Epithelial cell of prostate (primary cell): ENCODE results near the gene ADA.

Experiments used
- DNase-seq: peaks from one replicate; pipeline ENCODE4 v3.0.0-alpha.2; 2011; ENCODE audit warnings: low read depth, low spot score
- H3K27ac ChIP-seq: fragments of 450-650 bp; 2 replicates; pipeline ENCODE4 v1.5.1; 2017; ENCODE audit warnings: mild to moderate bottlenecking

Gene ADA

DNA sequence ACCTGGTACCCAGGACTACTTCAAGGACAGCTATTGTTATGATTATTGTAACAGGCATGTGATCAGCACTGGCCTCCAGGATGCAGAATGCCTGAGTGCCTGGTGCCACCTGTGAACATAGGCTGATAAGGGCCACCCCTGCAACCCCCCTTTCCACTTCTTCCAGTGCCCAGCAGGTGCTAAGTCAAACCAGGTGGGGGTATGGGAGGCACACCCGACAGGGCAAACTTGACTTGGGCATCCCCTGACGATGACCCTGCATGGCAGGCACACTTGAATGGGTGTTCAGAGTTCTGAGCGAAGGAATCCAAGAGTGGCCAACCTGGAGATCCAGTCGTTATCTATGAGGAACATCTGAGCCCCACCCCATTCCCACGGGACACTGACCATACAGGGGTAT lies 3.4 kb downstream of the ADA start:
- no peak for DNase-seq
- no peak overlapping the region for H3K27ac ChIP-seq

DNA sequence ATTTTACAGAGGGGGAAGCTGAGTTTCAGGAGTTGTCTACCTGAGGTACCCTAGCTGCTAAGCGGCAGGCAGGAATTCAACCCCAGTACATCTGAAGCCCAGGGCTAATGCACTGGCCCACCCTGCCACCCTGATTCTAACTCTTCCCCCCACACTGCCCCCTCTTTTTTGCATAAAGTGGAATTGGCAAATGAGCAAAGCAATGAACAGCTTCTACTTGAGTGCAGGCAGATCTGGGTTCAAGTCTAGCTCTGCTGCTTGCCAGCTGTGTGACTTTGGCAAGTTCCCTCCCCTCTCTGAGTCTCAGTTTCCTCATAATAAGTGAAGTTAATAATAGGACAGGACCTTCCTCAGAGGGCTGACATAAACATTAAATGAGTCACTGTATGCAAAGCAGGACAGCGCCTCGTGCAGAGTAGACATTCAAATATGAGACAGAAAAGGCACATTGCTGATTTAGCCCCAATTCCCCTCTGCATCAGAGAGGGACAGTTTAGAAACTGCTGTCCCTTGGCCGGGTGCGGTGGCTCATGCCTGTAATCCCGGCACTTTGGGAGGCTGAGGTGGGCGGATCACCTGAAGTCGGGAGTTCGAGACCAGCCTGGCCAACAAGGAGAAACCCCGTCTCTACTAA lies 4.7 kb downstream of the ADA start:
- no peak overlapping the region for H3K27ac ChIP-seq
- DNase-seq = no peak

DNA sequence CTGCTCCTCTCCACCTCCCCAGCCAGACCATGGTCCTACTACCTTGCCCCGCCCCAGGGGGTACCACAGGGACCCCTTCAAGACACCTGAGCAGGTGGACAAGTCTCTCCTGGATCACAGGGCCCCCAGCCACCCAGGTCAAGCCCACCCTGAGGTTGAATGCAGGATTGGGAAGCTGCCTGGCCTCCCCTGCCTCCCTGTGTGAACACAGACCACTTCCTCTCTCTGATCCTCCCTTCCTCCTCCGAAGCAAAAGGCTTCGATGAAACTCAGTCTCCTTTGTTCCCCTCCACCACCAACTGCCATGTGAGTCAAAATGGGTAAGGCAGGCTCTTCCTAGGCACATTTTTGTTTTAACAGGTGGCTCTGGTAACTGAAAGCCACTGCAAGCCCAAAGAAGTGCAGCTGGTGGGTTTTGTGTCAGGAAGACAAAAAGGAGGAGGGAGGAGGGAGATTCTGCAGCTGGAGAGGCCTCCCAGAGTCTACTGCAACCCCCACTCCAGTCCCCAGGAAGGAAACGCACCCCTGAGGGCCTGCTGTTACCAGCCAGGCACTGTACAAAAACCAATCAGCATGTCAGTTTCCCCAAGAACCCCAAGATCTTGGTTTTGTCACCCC lies 5.4 kb downstream of the ADA start:
- no peak overlapping the region for H3K27ac ChIP-seq
- no peak for DNase-seq

DNA sequence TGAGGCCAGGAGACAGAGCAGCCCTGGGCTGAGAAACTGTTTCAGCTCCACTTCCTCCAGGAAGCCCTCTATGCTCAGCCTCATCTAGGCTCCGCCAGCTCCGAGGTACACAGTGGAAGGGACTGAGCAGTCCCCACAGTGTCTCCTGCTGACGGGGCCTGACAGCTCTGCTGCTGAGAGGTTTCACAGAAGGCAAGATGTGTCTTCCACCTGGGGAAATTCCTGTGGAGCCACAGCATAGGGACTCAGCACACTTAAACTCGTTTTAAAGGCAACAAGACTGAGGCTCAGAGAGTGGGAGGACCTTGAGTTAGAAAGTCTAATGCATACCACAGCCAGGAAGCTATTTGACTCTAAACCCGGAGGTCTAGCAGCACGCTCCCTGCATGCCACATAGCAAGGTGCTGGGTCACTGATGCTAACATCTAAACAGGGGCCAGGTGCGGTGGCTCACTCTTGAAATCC lies 6.8 kb downstream of the ADA start:
- H3K27ac ChIP-seq = peak overlapping the region; percentile 84
- no peak for DNase-seq

DNA sequence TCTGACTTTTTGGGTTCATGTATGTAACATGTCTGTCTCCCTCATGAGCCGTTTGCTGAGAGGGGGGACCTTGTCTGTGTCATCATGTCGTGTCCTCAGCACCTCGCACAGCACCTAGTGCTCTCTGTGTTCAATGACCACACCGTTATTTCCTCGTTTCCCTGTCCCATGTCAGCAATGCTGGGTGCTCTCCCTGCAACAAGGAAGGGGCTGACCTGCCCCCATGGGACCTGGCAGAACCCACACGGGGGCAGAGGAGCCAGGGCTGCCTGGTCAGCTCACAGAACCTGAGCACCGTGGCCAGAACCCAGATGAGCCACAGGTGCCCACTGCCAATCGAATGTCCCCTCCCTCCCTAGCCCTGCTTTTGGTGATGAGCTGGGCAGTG lies 7.3 kb downstream of the ADA start:
- peak overlapping the region; percentile 84 for H3K27ac ChIP-seq
- no peak for DNase-seq

DNA sequence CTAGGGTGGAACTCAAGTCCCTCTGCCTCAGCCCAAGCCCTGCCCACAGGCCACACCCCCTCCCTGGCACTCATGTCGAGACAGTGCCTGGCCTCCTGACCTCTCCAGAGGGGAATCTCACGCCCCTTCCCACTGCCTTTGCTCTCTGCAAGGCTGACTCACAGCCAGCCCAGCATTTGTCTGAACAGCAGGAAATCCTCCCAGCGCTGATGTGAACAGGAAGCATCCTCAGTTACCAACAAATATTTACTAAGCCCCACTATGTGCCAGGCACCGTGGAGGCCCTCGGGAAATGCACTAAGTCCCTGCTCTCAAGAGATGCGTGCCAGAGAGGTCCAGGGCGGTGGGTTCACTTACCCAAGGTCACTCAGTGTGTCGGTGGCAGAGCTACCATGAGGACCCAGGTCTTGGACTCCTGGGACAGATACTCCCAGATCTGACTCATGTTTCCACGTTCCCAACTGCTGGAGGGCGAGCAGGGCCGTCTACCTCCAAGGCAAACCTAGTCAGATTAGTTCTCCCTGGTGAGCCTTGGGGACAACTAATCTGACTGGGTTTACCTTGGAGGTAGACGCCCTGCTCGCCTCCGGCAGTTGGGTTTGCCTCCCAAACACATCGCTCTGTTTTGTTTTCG lies 7.8 kb downstream of the ADA start:
- peak; percentile 50 for DNase-seq
- peak overlapping the region; percentile 84 for H3K27ac ChIP-seq

DNA sequence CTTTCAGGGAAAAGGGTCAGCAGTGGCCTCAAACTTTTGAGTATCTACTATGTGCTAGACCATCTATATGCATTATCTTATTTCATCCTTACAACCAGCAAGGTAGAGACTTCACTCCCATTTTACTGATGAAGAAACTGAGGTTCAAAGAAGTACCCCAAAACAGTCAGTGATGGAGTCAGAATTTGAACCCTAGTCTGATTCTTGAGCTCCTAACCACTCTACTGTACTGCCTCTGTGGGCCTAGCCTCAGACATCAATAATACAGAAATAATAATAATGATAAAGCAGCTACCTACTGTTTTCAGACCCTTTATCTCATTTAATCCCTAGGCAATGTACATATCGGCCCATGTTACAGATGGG lies 8.4 kb downstream of the ADA start:
- DNase-seq = no peak
- peak overlapping the region; percentile 84 for H3K27ac ChIP-seq

DNA sequence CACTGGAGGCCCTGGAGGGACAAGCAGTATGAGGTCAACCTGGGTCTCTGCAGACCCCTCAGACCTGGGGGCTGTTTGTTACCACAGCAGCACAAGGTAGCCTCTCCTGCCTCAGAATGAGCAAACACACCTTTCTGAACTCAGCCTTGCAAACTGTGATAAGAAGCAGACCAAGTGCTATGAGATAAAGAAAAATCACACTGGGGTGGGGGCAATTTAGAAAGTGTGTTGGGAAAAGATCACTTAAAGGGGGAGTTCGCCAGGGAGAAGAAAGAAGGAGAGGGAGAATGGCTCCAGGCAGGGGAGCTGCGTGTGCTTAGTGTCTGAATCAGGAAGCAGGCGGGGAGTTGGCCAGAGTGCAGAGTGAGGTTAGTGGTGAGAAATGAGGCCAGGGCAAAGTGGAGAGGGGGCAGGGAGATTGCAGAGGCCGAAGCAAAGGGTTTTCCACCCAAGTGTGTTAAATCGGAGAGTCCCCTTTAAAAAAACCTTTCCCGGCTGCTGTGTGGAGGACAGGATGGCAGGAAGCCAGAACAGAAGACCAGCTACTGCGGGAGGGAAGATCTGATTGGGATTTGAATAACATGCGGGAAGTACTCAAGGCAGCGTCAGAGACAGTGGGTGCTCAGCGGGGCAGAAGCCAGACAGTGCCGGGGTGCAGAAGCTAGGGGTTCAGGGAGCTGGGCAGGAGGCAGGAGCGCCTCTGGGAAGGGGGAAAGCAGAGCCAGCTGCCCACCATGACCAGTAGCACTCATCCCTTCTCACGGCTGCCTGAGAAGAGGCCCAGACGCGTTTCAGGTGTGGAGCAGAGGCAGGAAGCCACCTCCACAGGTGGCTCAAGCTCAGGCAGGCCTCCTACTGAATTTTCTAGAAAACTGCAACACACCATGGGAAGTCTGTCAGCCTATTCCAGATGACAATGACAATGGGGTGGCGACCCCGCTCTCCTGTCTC lies 9.0 kb downstream of the ADA start:
- no peak for DNase-seq

DNA sequence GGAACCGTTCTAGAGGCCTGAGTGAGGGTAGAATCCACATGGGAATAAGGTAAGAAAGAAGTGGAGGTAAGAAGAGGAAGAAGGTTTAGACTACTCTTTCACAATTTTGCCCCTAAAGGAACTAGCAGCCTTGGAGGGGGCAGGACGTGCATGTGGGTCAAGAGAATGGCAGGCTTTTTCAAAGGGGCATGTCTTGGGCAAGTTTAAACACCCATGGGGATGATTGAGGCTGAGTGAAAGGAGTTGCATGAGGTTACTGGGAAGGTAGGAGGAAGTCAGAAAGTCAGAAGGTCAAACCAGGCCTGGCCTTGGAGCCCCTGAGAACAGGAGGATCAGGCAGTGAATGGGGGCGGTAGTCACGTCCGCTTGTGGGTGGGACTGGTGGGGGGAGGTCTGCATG lies 10.2 kb downstream of the ADA start:
- DNase-seq = no peak
- H3K27ac ChIP-seq = peak overlapping the region; percentile 84

More for the DNA sequence above, 9.0 kb downstream of the ADA start:
- H3K27ac ChIP-seq = peak overlapping the region; percentile 84

DNA sequence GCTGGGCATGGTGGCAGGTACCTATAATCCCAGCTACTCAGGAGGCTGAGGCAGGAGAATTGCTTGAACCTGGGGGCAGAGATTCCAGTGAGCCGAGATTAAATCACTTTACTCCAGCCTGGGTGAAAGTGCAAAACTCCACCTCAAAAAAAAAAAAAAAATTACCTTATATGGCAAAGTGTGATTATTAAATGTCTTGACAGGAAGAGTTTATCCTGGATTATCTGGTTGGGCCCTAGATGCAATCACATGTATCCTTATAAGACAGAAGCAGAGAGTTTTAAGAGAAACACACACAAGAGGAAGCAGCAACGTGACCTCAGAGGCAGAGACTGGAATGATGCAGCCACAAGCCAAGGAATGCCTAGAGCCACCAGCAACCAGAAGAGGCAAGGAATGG lies 11.0 kb downstream of the ADA start:
- no peak for DNase-seq
- no peak overlapping the region for H3K27ac ChIP-seq

DNA sequence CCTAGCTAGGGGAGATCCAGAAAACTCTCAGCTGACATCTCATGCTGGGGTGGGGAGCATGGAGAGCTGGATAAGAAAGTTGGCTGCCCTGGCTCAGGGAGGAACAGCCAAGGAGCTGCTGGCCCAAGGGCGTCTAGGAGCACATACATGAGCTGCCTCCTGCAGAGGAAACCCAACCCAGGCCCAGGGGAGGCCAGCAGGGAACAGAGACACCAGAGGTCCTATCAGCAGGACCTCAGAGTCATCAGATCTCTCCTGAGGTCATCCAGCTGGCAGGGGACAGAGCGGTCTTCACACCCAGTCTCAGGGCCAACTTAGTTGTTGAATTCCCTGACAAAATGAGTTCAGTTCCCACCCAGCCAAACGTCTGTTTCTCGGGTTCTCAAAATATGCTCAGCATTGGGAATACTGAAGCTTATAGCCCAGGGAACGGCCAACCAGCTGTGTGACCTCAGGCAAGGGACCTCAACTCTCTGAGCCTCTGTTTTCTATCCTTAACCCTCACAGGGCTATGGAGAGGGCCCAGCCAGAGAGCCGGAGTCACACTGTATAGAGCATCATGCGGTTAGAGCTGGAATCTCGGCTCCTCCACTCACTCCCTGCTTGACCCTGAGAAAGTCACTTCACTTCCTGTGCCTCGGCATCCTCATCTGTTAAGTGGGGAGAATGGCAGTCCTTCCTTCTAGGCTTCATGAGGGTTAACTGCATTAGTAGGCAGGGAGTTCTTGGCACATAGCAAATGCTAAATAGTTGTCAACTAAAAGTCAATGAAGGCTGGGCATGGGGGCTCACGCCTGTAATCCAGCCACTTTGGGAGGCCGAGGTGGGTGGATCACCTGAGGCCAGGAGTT lies 13.8 kb downstream of the ADA start:
- DNase-seq = no peak
- no peak overlapping the region for H3K27ac ChIP-seq

DNA sequence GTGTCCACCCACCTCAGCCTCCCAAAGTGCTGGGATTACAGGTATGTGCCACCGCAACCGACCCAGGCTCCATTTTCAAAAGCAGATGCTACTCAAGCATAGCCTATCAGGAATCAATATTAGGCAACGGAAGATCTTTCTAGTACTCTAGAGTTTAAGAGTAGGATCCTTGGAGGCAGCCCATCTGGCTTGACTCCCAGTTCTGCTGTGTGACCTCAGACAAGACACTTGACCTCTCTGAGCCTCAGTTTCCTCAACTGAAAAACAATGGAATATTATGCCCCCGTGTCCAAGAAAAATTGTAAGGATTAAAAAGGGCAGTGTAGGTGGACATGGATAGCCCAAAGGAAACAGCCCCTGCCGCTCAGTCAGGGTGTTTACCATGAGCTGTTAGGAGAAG lies 14.5 kb downstream of the ADA start:
- no peak overlapping the region for H3K27ac ChIP-seq
- no peak for DNase-seq

DNA sequence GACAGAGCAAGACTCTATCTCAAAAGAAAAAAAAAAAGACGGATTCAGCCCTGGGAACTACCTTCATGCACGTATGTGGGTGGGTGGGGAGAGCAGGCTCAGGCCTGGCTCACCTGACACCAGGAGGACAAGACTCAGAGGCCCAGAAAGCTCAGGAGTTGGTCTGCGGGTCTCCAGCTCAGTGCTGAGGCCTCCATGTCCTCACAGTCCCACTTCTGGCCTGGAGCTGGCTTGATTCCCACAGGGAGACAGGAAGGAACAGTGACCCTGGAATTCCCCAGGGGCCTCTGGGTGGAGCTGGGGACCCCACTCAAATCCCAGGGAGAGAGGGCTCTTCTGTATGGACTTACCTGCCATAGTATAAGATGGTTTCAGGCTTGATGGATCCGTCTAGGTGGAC lies 15.6 kb downstream of the ADA start:
- no peak for DNase-seq
- no peak overlapping the region for H3K27ac ChIP-seq

DNA sequence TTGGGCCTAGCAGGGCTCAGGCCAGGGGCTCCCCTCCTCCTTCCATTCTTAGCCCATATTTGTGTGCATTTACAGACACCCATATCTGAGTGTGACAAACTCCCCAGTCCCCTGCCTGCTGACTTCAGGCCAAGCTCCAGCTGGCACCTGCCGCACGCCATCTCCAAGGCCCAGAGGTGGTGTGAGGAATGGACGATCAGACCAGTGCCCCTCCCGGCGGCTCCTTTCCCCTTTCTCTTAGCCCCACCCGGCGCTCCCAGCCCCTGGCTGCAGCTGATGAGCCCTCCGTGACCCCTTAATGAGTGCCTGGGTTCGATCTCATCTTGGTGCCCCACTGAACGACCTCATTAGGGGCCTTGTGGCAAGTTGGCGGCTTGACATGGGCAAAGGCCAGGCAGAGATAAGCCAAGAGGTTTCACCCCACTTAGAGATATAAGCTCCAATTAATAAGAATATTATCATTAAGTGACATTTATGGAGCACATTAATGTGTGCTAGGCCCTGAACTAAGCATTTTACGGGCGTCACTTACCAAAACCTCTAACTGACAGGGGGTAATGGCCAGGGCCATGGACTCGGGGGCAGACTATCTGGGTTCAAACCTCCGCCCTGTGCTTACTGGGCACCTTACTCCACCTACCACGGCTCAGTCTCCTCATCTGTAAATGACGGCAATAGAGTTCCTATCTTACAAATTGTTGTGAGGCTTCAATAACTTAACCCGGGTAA lies 17.5 kb downstream of the ADA start:
- no peak for DNase-seq
- no peak overlapping the region for H3K27ac ChIP-seq

DNA sequence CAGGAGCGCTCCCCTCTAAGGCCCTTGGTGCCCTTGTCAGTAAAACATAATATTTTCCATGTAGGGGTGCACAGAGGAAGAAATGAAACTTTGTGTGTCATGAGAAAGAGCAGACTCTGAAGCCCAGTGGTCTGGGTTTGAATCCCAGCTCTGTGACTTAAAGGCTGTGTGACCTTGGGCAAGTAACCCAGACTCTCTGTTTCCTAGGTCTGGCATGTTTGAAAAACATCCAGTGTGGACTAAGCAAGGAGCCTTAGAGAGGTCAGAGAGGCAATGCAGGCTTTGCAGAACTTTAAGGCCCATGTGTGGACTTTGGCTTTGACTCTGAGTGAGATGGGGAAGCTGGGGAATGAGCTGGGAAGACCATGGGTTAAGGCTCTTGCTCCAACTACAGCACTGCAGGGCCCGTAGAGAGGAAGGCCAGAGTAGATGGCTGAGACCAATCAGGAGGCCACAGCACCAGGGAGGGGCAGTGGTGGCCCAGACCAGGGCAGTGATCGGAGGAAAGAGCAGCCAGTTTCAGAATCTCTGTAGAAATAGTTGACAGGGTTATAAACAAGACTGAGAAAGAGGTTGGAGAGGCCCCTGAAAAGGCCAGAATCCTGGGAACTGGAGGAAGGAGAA lies 18.2 kb downstream of the ADA start:
- no peak overlapping the region for H3K27ac ChIP-seq
- DNase-seq = no peak

DNA sequence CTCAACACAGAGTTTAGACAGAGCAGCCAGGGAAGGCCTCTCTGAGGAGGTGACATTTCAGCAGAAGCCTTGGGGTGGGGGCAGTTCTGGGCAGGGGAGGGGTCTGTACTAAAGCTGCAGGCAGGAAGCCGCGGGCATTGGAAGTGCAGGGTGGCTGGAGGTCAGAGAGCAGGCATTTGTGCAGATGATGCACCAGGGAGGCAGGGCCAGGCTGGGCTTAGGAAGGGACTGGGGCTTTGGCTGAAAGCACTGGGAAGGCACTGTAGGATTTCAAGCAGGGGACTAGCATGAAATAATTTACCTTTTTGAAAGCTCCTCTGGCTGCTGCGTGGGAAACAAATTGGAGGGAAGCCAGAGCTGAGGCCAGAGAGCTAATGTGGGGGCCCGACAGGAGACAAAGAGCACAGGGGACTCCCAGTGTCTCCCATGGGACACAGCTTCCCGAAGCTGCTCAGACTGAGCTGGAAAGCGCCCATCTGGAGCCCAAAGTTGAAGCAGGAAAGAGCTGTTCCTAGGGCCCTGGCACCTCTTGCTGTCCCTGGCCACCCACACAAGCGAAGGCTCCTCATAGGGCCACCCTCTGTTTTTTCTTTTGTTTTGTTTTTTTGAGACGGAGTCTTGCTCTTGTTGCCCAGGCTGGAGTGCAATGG lies 19.3 kb downstream of the ADA start:
- H3K27ac ChIP-seq = no peak overlapping the region
- DNase-seq = no peak

DNA sequence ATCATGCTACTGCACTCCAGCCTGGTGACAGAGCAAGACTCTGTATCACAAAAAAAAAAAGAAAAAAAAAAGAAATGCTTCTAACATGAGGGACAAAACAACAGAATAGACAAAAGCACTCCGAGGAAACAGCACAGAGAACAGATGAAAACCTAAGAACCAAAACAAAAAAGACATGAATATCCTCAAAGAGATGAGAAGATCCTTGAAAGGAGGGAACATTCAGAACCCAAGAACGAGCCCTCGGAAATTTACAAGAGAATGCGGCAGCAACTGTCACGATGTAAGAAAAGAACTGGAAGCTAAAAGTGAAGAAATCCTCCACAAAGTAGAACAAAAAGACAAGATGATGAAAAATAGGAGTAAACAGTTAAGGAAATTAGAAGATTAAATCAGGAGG lies 21.2 kb downstream of the ADA start:
- DNase-seq = no peak
- H3K27ac ChIP-seq = no peak overlapping the region

DNA sequence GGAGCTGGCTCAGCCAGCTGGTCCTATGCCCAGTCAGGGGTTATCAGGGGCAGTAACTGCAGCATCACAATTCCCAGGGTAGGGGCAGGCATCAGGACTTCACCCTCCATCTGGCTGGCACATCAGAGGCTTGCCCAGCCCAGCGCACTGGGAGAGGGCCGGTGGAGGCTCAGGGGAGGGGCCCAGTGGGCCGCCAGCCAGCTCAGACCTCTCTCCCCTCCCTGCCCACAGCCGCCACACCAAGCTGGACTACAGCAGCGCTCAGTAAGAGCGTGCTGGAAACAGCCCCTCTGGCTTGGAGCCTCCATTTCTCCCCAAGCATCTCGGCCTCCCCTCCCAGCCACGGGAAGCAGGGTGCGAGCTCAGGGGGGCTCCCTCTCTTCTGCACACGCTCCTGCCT lies 22.0 kb downstream of the ADA start:
- DNase-seq = no peak
- no peak overlapping the region for H3K27ac ChIP-seq
